ENCODE measurements around the gene CYP19A1.

Gene CYP19A1

DNA sequence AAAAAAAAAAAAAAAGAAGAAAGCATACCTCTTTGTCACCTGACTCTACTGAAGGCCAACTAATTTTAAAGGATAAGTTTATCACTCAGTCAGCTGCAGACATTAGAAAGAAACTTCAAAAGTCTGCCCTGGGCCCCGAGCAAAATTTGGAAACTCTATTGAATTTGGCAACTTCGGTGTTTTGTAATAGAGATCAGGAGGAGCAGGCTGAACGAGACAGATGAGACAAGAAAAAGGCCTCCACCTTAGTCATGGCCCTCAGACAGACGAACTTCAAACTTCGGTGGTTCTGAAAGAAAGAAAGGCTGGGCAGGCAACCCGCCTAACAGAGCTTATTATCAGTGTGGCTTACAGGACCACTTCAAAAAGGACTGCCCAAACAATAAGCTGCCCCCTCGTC lies 21.6 kb upstream of the CYP19A1 start:
- DNase-seq: no peak

DNA sequence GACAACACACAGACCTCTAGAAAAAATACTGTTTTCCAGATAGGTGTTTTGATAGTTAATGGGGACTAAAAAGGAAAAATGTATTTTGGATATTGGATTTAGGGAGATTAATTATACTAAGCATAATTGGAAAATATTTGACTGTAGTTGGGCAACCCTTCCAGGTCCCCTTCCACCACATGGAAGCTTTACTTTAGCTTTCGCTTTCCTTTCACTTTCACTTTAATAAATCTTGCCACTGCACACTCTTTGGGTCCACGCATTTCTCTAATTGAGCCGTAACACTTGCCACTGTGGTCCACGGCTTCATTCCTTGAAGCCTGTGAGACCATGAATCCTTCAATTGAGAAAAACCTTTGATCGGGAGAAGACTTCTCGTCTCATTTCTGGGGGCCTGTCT lies 18.6 kb upstream of the CYP19A1 start:
- no peak for DNase-seq

DNA sequence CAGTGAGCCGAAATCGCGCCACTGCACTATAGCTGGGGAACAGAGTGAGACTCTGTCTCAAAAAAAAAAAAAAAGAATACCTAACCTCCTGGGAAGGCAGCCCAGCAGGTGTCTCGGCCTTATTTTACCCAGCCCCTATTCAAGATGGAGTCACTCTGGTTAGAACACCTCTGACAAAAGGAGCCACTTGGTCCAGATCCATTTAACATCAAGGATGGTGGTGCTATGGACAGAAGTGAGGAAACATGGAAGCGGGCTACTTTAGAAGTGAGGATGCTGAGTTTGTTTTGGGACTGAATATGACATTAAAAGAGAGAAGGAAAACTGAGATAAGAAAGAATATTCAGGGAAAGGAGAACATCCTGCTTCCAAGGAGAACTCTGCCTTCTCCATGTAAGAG lies 17.8 kb upstream of the CYP19A1 start:
- DNase-seq: no peak

DNA sequence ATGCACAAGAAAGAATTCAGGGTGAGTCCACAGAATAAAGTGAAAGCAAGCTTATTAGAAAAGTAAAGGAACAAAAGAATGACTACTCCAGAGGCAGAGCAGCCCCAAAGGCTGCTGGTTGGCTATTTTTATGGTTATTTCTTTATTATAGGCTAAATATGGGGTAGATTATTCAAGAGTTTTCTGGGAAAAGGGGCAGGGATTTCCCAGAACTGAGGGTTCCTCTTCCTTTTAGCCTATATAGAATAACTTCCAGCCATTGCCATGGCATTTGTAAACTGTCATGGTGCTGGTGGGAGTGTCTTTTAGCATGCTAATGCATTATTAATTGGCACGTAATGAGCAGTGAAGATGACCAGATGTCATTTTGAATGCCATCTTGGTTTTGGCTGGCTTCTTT lies 16.7 kb upstream of the CYP19A1 start:
- no peak for DNase-seq

DNA sequence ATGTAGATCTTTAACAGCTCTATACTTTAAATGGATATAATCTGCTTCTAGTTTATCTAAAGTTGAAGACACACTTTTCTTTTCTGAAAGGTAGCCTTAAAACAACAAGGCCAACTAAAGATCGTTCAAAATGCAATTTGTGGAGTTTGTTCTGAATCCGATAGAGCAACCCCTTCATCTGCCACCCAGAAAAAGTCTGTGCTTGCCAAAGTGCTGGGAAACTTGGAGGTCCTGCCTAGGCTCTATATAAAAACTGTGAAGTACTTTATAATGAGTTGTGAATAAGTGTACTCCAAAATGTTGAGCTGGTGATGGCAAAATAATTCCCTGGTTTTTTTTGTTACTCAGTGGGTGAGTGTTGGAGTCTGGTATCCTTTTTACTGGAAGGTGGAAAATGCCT lies 15.6 kb upstream of the CYP19A1 start:
- no peak for DNase-seq

DNA sequence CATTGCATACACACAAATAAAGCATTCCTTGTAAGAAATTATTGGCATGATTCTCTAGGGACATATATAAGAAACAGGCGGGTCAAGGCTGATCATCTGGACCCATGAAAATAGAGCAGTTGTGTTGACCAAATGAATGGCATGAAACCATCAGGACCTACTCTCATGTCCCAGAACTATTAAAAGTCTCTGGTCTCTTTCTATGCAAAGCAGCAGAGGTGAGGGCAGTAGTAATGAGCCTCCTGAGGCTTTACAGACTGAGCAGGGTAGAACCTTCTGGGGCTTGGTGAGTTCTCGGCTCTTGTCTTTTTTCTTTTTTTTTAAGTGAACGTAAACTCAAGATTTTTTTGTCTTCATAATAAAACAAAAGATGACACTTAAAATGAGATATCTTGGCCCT lies 12.3 kb upstream of the CYP19A1 start:
- DNase-seq: no peak

DNA sequence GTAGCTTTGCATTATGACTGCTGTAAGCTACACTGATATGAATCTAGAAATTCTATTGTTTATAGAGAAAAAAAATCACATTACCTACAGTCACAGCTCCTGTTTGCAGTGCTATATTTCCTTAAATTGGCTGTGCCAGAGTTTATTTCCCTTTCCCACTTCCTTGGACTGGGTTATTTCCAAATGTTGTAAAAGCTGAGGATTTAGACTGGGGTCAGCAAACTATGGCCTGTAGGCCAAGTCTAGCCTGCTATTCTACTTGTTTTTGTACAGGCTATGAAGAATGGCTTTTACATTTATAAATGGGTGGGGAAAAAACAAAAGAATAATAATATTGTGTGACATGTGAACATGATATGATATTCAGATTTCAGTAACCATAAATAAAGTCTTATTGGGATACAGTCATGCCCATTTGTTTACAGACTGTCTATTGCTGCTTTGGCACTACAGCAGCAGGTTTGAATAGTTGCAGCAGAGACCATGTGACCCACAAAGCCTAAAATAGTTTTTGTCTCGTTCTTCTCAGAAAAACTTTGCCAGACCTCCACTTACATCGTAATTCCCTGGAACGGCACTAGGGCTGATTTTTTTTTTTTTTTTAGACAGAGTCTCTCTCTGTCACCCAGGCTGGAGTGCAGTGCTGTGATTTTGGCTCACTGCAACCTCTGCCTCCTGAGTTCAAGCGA lies 10.9 kb upstream of the CYP19A1 start:
- DNase-seq: peak in 3 of 56 donors; percentile 7 to 16 (median 14)

DNA sequence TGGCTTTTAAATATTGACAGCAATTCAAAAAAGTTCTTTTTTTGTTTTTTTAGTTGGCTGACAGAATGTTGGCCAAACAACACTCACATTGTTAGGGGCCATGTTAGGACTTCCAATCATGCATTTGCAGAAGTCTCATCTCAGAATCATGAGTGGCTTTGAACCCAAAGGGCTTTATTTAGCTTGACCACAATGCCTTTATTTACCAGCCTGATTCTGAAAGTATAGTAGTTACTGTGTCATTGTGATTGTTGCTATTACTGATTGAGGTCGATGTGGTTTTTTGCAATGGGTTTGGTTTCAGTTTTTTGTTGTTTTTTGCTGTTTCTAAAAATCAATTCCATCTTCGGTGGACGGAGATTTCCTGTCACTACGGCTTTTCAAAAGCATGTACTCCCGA lies 10.3 kb upstream of the CYP19A1 start:
- peak in 6 of 56 donors; percentile 8 to 52 (median 22) for DNase-seq

DNA sequence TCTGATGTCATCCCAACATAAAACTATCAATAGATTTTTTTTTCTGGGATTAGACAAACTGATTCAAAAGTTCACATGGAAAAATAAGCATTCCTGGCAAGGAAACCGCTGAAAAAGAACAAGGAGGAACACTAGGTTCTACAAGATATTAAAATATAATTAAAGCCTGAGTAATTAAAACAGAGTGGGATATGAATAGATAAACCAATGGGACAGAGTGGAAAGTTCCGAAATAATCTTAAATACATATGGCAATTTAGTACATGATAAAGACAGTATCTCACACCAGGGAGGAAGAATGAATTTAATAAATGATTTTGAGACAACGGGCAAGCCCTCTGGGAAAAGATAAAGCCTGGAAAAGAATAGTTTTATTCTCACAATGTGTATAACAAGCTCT lies 7.7 kb upstream of the CYP19A1 start:
- DNase-seq: no peak

DNA sequence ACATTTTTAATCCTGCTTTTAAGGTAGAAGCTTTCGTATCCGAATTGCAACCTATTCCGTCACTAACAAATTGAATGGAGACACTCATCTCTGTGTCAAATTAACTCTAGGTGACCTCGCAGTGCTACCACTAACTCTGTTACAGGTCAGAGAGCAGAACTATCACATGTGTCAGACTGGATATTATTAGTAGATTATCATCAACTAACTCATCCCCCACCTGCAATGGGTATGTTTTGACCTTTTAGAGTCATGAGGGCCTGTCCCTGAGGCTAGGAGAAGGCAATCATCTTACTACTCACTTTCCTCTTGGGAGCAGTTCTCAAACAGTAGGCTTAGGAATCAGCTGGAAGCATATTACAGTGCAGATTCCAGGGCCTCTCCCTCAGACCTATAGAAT lies 5.1 kb upstream of the CYP19A1 start:
- DNase-seq: peak in 2 of 56 donors; percentile 18 to 47

DNA sequence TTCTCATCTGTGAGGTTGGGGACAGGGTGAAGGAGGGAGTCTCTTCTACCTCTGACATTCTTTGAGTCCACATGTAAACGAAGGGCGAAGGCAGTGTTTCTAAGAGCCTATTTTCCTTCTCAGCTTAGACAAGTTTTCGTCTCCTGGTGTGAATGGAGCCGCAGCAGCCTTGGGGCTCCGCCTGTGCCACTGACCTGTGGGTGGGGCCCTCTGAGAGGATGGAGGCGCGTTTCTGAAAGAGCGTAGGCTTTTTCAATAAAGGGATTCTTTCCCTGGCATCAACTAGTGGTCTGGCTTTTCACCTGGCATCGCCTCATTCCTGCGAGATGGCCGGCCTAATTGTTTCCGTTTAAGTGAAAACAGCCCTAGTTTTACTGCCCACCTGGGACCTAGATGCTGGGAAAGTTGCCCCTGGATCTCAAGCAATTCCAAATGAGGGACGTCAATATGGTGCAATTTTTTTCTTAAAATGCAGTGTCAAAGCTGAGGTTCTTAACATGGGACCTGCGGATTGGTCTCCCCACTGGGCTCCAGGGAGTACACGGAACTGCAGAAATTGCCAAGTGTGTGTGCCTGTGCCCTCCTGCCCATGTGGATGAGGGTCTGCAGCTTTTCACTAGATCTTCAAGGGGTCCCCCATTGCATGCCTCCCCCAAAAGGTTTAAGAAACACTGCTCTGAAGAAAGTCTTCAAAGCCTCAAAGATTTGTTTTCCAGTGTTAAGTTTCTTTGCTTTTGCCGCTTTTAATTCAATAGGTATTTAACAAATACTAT lies 4.0 kb upstream of the CYP19A1 start:
- peak in 14 of 56 donors; percentile 9 to 62 (median 44) for DNase-seq

DNA sequence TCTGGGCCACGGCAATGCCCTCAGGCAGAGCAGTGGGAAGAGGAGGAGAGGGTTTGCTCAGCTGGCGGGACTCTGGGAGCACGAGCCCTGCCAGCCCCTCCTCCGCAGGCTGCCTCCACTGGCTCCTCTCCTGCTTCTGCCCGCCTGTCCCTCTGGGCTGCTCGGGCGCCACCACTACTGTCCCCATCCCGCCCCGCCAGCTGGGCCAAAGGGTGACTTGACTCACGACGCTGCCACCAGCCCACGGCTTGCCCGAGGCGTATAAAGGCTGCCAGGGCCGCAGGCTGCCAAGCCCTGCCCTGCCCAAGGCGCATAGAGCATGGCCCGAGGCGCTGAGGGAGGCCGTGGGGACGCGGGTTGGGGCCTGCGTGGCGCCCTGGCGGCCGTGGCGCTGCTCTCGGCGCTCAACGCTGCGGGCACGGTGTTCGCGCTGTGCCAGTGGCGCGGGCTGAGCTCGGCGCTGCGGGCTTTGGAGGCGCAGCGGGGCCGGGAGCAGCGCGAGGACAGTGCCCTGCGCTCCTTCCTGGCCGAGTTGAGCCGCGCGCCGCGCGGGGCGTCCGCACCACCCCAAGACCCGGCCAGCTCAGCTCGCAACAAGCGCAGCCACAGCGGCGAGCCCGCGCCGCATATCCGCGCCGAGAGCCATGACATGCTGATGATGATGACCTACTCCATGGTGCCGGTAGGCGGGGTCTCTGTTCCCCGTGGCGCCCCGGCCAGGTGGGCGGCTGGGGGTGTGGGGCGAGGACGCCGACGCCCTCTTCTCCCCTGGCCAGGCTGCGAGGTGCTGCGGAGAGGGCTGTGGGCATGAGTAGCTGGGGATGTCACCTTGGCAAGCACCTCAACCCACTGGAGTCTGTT lies 3.2 kb upstream of the CYP19A1 start, which contains the start of gene GLDN:
Gene GLDN, plus strand, starts transcription at position 290 of the 861 bp plus-strand sequence. Its CDS starts 30 bp downstream, at position 320.
- peak in 55 of 56 donors; percentile 9 to 90 (median 73) for DNase-seq

DNA sequence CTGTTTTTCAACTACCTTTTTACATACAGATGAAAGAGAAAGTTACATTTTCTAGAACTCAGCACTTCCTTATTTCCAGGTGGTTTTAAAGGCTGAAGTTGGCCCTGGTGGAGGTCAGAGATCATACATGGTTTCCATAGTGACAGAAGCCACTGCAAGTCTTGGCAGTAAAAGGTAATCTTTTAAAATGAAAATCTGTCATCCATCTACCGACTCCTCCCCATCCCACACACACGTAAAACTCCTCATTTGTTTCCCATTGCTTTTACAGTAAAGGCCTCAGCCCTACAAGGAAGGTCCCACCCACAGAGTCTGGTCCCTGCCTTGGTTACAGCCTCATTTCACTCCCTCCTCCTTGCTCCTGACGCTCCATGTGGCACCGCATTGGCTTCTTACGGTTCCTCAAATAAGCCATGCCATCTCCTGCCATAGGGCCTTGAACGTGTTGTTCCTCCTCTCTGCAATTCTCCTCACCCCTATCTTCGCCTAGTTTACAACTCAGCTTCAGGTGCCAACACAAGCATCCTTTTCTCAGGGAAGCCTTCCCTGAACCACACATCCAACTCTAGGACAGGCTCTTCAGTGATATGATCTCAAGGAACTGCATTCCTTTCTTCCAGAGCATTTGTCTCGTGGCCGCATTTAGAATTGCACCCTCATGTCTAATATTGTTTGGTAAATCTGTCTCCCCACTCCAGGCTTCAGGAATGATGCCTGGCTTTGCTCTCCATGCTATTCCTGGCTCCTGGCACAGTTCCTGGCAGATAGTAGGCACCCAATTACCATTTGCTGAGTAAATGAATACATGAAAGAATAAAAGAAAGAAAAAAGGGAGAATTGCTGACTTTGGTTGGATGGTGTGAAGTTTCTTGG lies 2.6 kb downstream of the CYP19A1 start:
- DNase-seq: peak in 9 of 56 donors; percentile 8 to 44 (median 12)

DNA sequence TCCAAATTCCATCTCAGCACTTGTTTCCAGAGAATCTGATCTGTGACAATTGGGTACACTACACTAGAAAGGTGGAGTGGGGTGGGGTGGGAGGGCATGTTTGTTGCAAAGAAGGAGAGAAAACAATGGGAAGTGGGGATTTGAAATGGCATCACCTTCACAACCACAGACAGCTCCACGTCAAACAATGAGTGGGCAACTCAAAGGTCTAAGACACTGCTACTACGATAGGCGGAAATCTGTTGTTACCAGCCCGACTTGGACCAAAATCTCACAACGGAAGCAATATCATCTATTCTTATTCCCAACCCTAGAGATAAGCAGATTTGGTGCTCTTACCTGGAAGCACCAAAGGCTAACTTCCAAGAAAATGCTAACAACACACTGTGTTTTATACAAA lies 3.3 kb downstream of the CYP19A1 start:
- no peak for DNase-seq

DNA sequence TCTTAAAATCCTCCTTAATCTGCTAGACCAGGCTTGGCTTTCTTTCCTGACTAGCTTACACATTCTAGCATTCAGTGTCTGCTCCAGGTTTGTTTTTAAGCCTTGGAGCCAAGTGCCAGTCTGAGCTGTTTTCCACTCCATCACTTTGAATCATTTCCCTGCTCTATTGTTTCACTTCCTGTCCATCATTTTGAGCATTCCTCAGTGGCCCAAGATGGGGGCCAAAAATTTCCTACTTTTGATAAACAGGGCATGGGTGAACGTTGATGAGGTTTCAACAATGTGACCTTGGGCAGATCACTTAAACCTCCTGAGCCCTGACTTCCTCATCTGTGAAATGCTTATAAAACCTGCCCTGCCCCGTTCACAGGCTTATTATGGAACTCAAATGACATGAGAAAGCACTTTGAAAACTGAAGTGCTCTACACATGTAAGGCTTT lies 4.4 kb downstream of the CYP19A1 start:
- no peak for DNase-seq

DNA sequence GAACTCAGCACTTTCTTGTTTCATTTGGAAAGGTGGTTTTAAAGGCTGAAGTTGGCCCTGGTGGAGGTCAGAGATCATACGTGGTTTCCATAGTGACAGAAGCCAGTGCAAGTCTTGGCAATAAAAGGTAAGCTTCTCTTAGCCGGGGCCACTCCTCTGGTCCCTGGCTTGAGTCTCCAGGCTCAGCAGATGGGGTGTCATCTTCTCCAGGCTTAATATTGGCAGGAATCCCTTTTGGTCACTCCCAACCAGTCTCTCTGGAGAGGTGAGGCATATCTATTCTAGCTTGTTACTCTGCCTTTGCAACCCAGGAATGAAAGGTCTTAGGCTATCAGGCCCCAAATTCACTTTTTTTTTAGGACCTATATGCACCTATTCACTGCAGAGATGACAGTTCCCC lies 4.8 kb downstream of the CYP19A1 start:
- no peak for DNase-seq

DNA sequence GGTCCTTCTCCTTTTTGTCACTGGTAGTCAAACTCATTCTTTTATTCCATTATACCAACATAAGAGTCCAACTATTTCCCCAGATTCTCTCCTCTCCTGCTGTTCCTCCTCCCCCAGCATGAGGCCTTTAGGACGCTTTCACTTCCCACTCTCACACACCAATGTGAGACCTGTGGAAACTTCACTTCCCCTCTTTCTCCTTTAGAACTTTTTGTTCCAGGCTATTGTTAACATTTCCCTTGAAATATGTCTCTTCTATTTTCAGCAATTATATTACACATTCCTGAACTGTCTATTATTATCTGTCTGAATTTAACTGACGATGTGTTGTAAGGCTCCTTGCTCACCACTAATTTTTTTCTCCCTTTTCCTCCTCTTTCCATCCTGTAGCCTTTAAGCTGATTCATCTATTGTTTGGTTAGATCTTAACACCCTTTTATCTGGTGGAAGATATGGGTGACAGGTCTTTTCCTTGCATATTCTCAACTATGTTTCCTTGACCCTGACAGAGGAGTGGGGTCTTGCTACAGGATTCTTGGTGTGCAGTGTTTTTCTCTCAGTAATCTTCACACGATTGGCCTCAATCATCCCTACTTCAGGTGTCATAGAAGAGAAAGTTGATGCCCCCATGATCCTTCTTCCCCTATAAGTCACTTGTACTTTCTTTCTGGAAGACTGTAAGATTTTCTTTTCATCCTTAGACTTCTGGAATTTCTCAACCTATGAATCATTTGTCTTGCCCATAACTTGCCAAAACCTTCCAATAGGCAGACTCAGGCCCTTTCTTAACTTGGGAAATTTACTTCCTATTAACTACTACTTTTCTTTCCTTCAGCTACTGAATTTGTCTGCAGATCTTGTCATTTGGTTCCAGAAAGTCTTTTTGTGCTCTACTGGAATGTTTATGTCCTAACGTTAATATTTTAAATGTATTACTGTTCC lies 5.9 kb downstream of the CYP19A1 start:
- peak in 2 of 56 donors; percentile 7 to 21 for DNase-seq

DNA sequence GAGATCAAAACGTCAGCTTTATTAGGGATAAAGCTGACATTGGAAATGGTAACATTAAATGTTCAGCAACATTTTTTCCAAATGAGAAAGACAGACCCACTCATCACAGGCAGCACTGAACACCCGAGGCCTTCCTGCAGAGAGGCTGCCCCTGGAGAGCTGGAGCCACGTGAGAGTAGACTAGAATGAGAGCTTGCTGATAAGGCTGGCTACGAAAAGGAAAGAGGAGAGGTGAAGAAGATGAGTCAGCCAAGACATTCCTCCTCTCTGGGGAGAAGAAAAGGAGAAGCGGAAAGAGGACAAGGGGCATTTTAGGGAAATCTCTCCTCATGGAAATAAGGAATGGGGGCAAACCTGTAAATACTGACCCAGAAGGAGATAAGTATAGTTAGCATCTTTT lies 7.3 kb downstream of the CYP19A1 start:
- no peak for DNase-seq

DNA sequence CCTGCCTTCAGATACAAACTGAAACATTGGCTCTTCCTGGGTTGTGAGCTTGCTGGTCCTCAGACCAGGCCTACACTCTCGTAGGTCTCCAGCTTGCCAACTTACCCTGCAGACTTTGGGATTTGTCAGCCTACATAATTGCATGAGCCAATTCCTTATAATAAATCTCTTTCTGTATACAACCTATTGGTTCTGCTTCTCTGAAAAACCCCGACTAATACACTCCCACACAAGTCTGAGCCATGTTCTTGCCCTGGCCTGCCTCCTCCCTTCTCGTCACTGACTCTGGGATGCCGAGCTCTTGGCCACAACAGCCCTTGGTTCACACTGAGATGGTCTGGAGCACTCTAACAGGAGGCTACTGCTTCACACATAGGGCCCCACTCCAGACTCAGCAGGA lies 9.5 kb downstream of the CYP19A1 start:
- DNase-seq: no peak

DNA sequence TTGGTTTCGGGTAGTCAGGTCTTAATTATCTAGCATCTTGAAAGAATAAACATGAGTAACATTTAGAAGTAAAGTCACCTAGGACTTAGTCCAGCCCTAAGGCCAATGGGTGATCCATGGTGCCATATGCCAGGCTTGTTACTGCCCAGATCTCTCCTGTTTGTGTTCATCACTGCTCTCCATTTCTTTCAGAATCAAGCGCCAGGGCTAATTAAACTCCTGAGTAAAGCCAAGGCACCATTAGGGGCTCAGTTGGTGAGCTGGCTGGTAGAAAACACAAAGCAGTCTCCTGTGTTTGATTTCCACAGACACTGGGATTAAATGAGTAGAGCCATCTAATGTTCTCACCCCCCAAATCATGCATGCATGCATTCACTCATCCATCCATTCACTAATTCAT lies 11.3 kb downstream of the CYP19A1 start:
- no peak for DNase-seq
